Amniotic stem cell (primary cell): Measurements from ENCODE around the gene TIMM10.
"Not testable (repeated sequence)": the region's sequence is repeated elsewhere in the genome, so short reads cannot be mapped to it uniquely, and the experiment has no call there.

Source experiments
- DNase-seq: peaks from one replicate; lab custom pipeline; 2025; lab: John Stamatoyannopoulos, UW

TIMM10 gene

GRCh38 chr11:57541169-57541568 is 10.6 kb upstream of the TIMM10 start:
- DNase-seq, result no peak

GRCh38 chr11:57539342-57539741 is 8.8 kb upstream of the TIMM10 start:
- no peak for DNase-seq

- DNase-seq, result no peak
Measured at GRCh38 chr11:57536947-57537619, 6.5 kb upstream of the TIMM10 start, which contains the start of gene SMTNL1. TSS of gene SMTNL1 (plus strand) at chr11:57537595. CDS start at chr11:57542643, 5,048 bp downstream.

- DNase-seq, result not testable (repeated sequence)
Measured at GRCh38 chr11:57534449-57534848, 3.9 kb upstream of the TIMM10 start.

- DNase-seq, result no peak
Measured at GRCh38 chr11:57530215-57530595, 349 bp downstream of the TIMM10 start.

GRCh38 chr11:57529012-57529411 is 1.5 kb downstream of the TIMM10 start:
- no peak for DNase-seq

- no peak for DNase-seq
Measured at GRCh38 chr11:57527056-57527631, 3.4 kb downstream of the TIMM10 start.

- DNase-seq, result no peak
Measured at GRCh38 chr11:57523419-57523818, 7.1 kb downstream of the TIMM10 start.

- DNase-seq, result no peak
Measured at GRCh38 chr11:57521116-57521515, 9.4 kb downstream of the TIMM10 start.

- no peak for DNase-seq
Measured at GRCh38 chr11:57516061-57516443, 14.5 kb downstream of the TIMM10 start.

- no peak for DNase-seq
Measured at GRCh38 chr11:57515332-57516060, 15.1 kb downstream of the TIMM10 start, which contains the start of gene SLC43A1. TSS of gene SLC43A1 (minus strand) at chr11:57515702. CDS start at chr11:57514111, 1,591 bp downstream.

- no peak for DNase-seq
Measured at GRCh38 chr11:57514538-57515331, 15.8 kb downstream of the TIMM10 start.

- no peak for DNase-seq
Measured at GRCh38 chr11:57513911-57514537, 16.5 kb downstream of the TIMM10 start.

GRCh38 chr11:57513452-57513795 is 17.1 kb downstream of the TIMM10 start:
- DNase-seq, result no peak

- no peak for DNase-seq
Measured at GRCh38 chr11:57512646-57513451, 17.7 kb downstream of the TIMM10 start.

GRCh38 chr11:57511741-57512430 is 18.7 kb downstream of the TIMM10 start:
- DNase-seq, result no peak

- no peak for DNase-seq
Measured at GRCh38 chr11:57508341-57509170, 22.0 kb downstream of the TIMM10 start.

GRCh38 chr11:57506522-57506921 is 24.0 kb downstream of the TIMM10 start:
- DNase-seq, result no peak

- no peak for DNase-seq
Measured at GRCh38 chr11:57504511-57504910, 26.0 kb downstream of the TIMM10 start.

- no peak for DNase-seq
Measured at GRCh38 chr11:57502870-57503269, 27.7 kb downstream of the TIMM10 start.
